ENCODE measurements around the gene TANC2. TPM values are rescaled to one million over a fixed set of nuclear protein-coding genes. Genes with fewer than 3 reads are reported as not detected.

TANC2 gene
- total RNA-seq, 4 donors from 2014 or later = 9.7 to 22.1 (median 14.2) TPM

DNA sequence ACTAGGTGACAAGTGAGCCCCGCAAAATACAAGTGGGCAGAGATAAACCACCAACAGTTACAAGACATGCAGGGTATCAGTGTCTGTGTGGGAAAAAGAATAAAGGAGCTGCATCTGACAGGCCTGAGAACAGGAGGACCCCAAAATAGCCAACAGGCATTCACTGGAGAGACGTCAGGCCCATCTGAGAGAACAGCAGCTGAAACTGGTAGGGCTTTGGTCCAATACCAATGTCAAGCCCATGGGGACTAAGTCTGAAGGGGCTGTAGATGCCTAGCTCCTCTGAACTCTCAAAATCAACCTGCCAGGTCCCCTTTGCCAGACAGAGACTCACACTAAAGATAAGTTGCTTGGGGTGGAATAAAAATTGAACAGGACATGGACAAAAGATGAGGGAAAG, 30.5 kb upstream of the TANC2 start:
- intact Hi-C loops (cut with DNase I; ENCODE audit: low total_unique reads) (no loop called here), in situ Hi-C loops (cut with MboI; ENCODE audit: low pct_ligation_motif_present in 1 of 4, low pct_unique_long_range_greater_than_20kb in 1 of 4, low sequenced_read_pairs in 3 of 4) (no loop called here)
- no peak overlapping the region for H3K4me3 ChIP-seq
- no peak for DNase-seq
- H3K27ac ChIP-seq = no peak overlapping the region
- 83 to 90% methylated on average over 2 of the region's 2 CpGs for WGBS, 2 donors (ENCODE audit: low coverage in 1 of 2)
- H3K9me3 ChIP-seq = peaks cover 0 to under 1% of the 10 kb centered on the region in 2 donors
- no peaks in the 10 kb centered on the region for H3K36me3 ChIP-seq
- no peaks in the 10 kb centered on the region for H3K4me1 ChIP-seq
- H3K27me3 ChIP-seq = peaks cover 9% of the 10 kb centered on the region
- no peak for TF ChIP-seq EP300 (IDR thresholded peaks at IDR 0.05; ENCODE audit: low read depth)
- TF ChIP-seq POLR2AphosphoS5 (IDR thresholded peaks at IDR 0.05) = no peak
- no peak for TF ChIP-seq POLR2A (IDR thresholded peaks at IDR 0.05)
- TF ChIP-seq, protein P1, sequence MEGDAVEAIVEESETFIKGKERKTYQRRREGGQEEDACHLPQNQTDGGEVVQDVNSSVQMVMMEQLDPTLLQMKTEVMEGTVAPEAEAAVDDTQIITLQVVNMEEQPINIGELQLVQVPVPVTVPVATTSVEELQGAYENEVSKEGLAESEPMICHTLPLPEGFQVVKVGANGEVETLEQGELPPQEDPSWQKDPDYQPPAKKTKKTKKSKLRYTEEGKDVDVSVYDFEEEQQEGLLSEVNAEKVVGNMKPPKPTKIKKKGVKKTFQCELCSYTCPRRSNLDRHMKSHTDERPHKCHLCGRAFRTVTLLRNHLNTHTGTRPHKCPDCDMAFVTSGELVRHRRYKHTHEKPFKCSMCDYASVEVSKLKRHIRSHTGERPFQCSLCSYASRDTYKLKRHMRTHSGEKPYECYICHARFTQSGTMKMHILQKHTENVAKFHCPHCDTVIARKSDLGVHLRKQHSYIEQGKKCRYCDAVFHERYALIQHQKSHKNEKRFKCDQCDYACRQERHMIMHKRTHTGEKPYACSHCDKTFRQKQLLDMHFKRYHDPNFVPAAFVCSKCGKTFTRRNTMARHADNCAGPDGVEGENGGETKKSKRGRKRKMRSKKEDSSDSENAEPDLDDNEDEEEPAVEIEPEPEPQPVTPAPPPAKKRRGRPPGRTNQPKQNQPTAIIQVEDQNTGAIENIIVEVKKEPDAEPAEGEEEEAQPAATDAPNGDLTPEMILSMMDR (IDR thresholded peaks at IDR 0.05) = no peak

DNA sequence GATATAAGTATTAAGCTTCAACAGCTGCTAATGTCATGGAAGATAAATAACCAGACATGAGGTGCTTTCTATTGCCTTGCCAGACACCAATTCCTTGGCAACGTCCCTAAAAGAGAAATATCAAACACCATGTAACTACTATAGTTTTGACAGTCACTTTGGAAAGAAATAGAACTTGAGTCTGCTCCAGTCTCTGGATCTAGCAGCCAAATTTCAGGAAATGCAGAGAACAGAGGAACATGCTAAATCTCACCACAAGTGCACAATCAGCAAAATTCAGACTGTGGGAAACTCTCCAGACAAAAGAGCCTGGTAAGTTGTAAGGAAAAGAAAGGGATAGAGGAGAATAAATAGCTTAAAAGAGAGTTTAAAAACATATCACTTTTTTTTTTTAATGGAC, 28.4 kb upstream of the TANC2 start:
- intact Hi-C loops (cut with DNase I; ENCODE audit: low total_unique reads) = loop anchor here (2.0 kb wide), 1 partner anchor 65 kb away; no protein-coding TSS in a partner anchor
- in situ Hi-C loops (cut with MboI; ENCODE audit: low pct_ligation_motif_present in 1 of 4, low pct_unique_long_range_greater_than_20kb in 1 of 4, low sequenced_read_pairs in 3 of 4) = no loop called here
- Histone ChIP-seq H3K9me3 (peaks cover 3 to 14% of the 10 kb centered on the region in 2 donors), H3K27ac (no peak overlapping the region), H3K36me3 (no peaks in the 10 kb centered on the region), H3K27me3 (peaks cover 9% of the 10 kb centered on the region), H3K4me1 (no peaks in the 10 kb centered on the region), H3K4me3 (no peak overlapping the region)
- DNase-seq = no peak
- no peak for TF ChIP-seq POLR2A (IDR thresholded peaks at IDR 0.05)
- no peak for TF ChIP-seq POLR2AphosphoS5 (IDR thresholded peaks at IDR 0.05)
- TF ChIP-seq, protein P1 (IDR thresholded peaks at IDR 0.05) = no peak
- no peak for TF ChIP-seq EP300 (IDR thresholded peaks at IDR 0.05; ENCODE audit: low read depth)
- 39 to 44% methylated on average over 1 of the region's 1 CpG for WGBS, 2 donors (ENCODE audit: low coverage in 1 of 2)

DNA sequence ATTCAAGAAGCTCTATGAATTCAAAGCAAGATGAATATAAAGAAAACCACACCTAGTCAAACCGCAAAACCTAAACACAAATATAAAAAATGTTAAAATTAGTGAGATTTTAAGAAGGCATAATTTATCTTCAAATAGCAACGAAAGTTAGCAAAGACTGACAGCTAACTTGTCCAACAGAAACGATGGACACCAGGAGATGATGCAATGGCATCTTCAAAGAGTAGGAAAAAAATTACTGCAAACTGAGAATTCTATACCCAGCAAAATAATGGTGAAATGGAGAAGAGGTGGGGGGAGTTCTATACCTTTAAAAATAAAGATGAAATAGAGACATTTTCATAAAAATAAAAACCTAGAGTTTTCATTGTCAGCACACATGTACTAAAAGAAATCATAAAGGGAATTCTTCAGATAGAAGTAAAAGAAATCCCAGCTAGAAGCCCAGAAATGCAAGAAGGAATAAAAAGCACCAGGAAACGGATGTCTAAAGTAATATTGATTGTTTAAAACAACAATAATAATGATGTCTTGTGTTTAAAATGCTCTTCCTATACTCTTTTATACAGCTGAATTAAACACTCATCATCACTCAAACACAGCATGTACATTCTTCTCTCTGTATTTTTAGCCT, 24.6 kb upstream of the TANC2 start:
- Histone ChIP-seq H3K4me3 (no peak overlapping the region), H3K27me3 (no peaks in the 10 kb centered on the region), H3K4me1 (no peaks in the 10 kb centered on the region), H3K9me3 (peaks cover 3 to 14% of the 10 kb centered on the region in 2 donors), H3K36me3 (no peaks in the 10 kb centered on the region), H3K27ac (no peak overlapping the region)
- no peak for DNase-seq
- in situ Hi-C loops (cut with MboI; ENCODE audit: low pct_ligation_motif_present in 1 of 4, low pct_unique_long_range_greater_than_20kb in 1 of 4, low sequenced_read_pairs in 3 of 4) = no loop called here
- intact Hi-C loops (cut with DNase I; ENCODE audit: low total_unique reads) = no loop called here
- 76 to 81% methylated on average over 4 of the region's 4 CpGs for WGBS, 2 donors (ENCODE audit: low coverage in 1 of 2)
- TF ChIP-seq, protein P1 (IDR thresholded peaks at IDR 0.05) = no peak
- TF ChIP-seq POLR2A (IDR thresholded peaks at IDR 0.05) (no peak), EP300 (IDR thresholded peaks at IDR 0.05; ENCODE audit: low read depth) (no peak), POLR2AphosphoS5 (IDR thresholded peaks at IDR 0.05) (no peak)

DNA sequence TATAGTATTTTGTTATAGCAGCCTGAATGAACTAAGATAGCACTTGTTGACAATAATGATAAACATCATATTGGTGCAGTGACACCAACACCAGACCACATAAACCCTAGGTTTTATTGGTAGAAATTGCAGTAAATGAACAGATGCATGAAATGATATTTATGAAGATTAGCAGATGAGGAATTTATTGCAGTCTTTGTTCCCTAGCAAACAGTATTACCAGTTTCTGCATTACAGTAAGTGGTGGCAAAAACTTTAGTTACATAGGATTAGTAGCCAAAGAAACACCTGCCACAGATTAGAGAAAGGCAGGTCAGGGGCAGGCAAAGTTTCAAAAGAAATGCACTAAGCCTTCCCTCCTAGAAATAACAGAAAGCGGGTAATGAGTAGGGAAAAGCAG, 17.7 kb upstream of the TANC2 start:
- WGBS, 2 donors (ENCODE audit: low coverage in 1 of 2) = 83 to 91% methylated on average over 1 of the region's 1 CpG
- Histone ChIP-seq H3K4me1 (peaks cover 0 to 17% (median 2%) of the 10 kb centered on the region in 4 donors), H3K4me3 (no peak overlapping the region), H3K27ac (no peak overlapping the region), H3K36me3 (no peaks in the 10 kb centered on the region), H3K9me3 (no peaks in the 10 kb centered on the region), H3K27me3 (no peaks in the 10 kb centered on the region)
- no peak for DNase-seq
- in situ Hi-C loops (cut with MboI; ENCODE audit: low pct_ligation_motif_present in 1 of 4, low pct_unique_long_range_greater_than_20kb in 1 of 4, low sequenced_read_pairs in 3 of 4) (no loop called here), intact Hi-C loops (cut with DNase I; ENCODE audit: low total_unique reads) (no loop called here)
- no peak for TF ChIP-seq POLR2A (IDR thresholded peaks at IDR 0.05)
- TF ChIP-seq, protein P1 (IDR thresholded peaks at IDR 0.05) = no peak
- TF ChIP-seq EP300 (IDR thresholded peaks at IDR 0.05; ENCODE audit: low read depth) = no peak

Data from transverse colon (tissue), 4 donors.